H9 (cell line): Measurements from ENCODE around the gene HBZ. TPM values are rescaled to one million over a fixed set of nuclear protein-coding genes. Genes with fewer than 3 reads are reported as not detected.

Experiments
- DNase-seq: peaks from one replicate; pipeline ENCODE4 v3.0.0-alpha.2; 2017
- H2AFZ ChIP-seq: one replicate; pipeline ENCODE4 v1.6.1; 2013; ENCODE audit warnings: mild to moderate bottlenecking, low read length, control low read depth, moderate library complexity
- H2AK5ac ChIP-seq: 2 replicates; pipeline ENCODE4 v1.6.1; 2013; ENCODE audit warnings: low read length, control low read depth, mixed read lengths; ENCODE audit not compliant: insufficient read length
- H2BK120ac ChIP-seq: one replicate; pipeline ENCODE4 v1.6.1; 2013; ENCODE audit warnings: low read depth, mild to moderate bottlenecking, low read length, control low read depth, inconsistent platforms; ENCODE audit not compliant: poor library complexity, severe bottlenecking
- H2BK12ac ChIP-seq: 2 replicates; pipeline ENCODE4 v1.6.1; 2013; ENCODE audit warnings: low read length, control low read depth, mixed read lengths, low read depth; ENCODE audit not compliant: insufficient read length
- H2BK15ac ChIP-seq: 2 replicates; pipeline ENCODE4 v1.6.1; 2013; ENCODE audit warnings: low read depth, low read length, control low read depth
- H2BK20ac ChIP-seq: one replicate; pipeline ENCODE4 v1.6.1; 2013; ENCODE audit warnings: low read depth, mild to moderate bottlenecking, low read length, control low read depth, inconsistent platforms; ENCODE audit not compliant: poor library complexity, severe bottlenecking
- H2BK5ac ChIP-seq: 2 replicates; pipeline ENCODE4 v1.6.1; 2013; ENCODE audit warnings: low read length, control low read depth, mixed read lengths; ENCODE audit not compliant: insufficient read length
- H3K14ac ChIP-seq: 2 replicates; pipeline ENCODE4 v1.6.1; 2013; ENCODE audit warnings: low read length, control low read depth; ENCODE audit not compliant: insufficient read depth
- H3K18ac ChIP-seq: 2 replicates; pipeline ENCODE4 v1.6.1; 2013; ENCODE audit warnings: low read depth, mild to moderate bottlenecking, mixed read lengths, low read length, control low read depth; ENCODE audit not compliant: insufficient read length
- H3K23ac ChIP-seq: 2 replicates; pipeline ENCODE4 v1.6.1; 2013; ENCODE audit warnings: low read length, control low read depth, mixed read lengths, low read depth; ENCODE audit not compliant: insufficient read length
- H3K23me2 ChIP-seq: 2 replicates; pipeline ENCODE4 v1.6.1; 2013; ENCODE audit warnings: low read depth, mild to moderate bottlenecking, mixed read lengths, low read length, control low read depth; ENCODE audit not compliant: insufficient read length, poor library complexity, severe bottlenecking
- H3K27ac ChIP-seq: 2 replicates; pipeline ENCODE4 v1.5.1; 2013; ENCODE audit warnings: low read length, control low read depth, mixed read lengths, low read depth; ENCODE audit not compliant: insufficient read length
- H3K27me3 ChIP-seq: 2 replicates; pipeline ENCODE4 v1.6.1; 2013; ENCODE audit warnings: low read length, control low read depth, inconsistent platforms; ENCODE audit not compliant: insufficient read depth
- H3K4ac ChIP-seq: 2 replicates; pipeline ENCODE4 v1.6.1; 2013; ENCODE audit warnings: low read depth, mild to moderate bottlenecking, control low read depth, inconsistent platforms, low read length, moderate library complexity
- H3K4me1 ChIP-seq: 2 replicates; pipeline ENCODE4 v1.6.1; 2013; ENCODE audit warnings: low read length, control low read depth, inconsistent platforms; ENCODE audit not compliant: insufficient read depth
- H3K4me2 ChIP-seq: 2 replicates; pipeline ENCODE4 v1.6.1; 2013; ENCODE audit warnings: low read length, control low read depth, mixed read lengths; ENCODE audit not compliant: insufficient read length, insufficient read depth
- H3K56ac ChIP-seq: 2 replicates; pipeline ENCODE4 v1.6.1; 2013; ENCODE audit warnings: low read depth, mild to moderate bottlenecking, mixed read lengths, low read length, control low read depth; ENCODE audit not compliant: insufficient read length
- H3K79me1 ChIP-seq: 2 replicates; pipeline ENCODE4 v1.6.1; 2013; ENCODE audit warnings: low read depth, mild to moderate bottlenecking, moderate library complexity, low read length, control low read depth, inconsistent platforms; ENCODE audit not compliant: insufficient read depth, poor library complexity, severe bottlenecking
- H3K79me2 ChIP-seq: 2 replicates; pipeline ENCODE4 v1.6.1; 2013; ENCODE audit warnings: low read length, control low read depth, inconsistent platforms; ENCODE audit not compliant: insufficient read depth
- H3K9ac ChIP-seq: 2 replicates; pipeline ENCODE4 v1.6.1; 2013; ENCODE audit warnings: low read length, control low read depth, mixed read lengths; ENCODE audit not compliant: insufficient read length; ENCODE audit errors: extremely low read depth
- H3K9me3 ChIP-seq: one replicate; pipeline ENCODE4 v1.6.1; 2013; ENCODE audit warnings: low read depth, low read length, inconsistent platforms; ENCODE audit not compliant: control insufficient read depth
- H3T11ph ChIP-seq: one replicate; pipeline ENCODE4 v1.6.1; 2013; ENCODE audit warnings: mild to moderate bottlenecking, low read length, control low read depth, inconsistent platforms
- H4K20me1 ChIP-seq: one replicate; pipeline ENCODE4 v1.6.1; 2013; ENCODE audit not compliant: control insufficient read depth, insufficient read length, insufficient read depth
- H4K5ac ChIP-seq: 2 replicates; pipeline ENCODE4 v1.6.1; 2013; ENCODE audit warnings: low read depth, mild to moderate bottlenecking, mixed read lengths, low read length, control low read depth; ENCODE audit not compliant: insufficient read length
- H4K8ac ChIP-seq: replicated peaks from 2 replicates; pipeline ENCODE4 v1.6.1; 2013; ENCODE audit warnings: low read length, control low read depth, mixed read lengths, low read depth; ENCODE audit not compliant: insufficient read length
- H4K91ac ChIP-seq: 2 replicates; pipeline ENCODE4 v1.6.1; 2013; ENCODE audit warnings: low read depth, mild to moderate bottlenecking, moderate library complexity, mixed read lengths, low read length, control low read depth; ENCODE audit not compliant: insufficient read length
- H3K27ac Mint-ChIP-seq, 3 experiments: 2 replicates in 2 of 3; 3 replicates in 1 of 3; pipeline ENCODE4 v1.8.0; 2020 to 2021; ENCODE audit warnings: mixed read lengths in 3 of 3, mild to moderate bottlenecking in 1 of 3, moderate library complexity in 1 of 3
- H3K27me3 Mint-ChIP-seq: 2 replicates; pipeline ENCODE4 v1.8.0; 2021; ENCODE audit warnings: low read depth, mild to moderate bottlenecking, moderate library complexity, mixed read lengths
- H3K36me3 Mint-ChIP-seq, 3 experiments: 2 replicates in 2 of 3; 3 replicates in 1 of 3; pipeline ENCODE4 v1.8.0; 2020 to 2021; ENCODE audit warnings: low read depth in 3 of 3, mixed read lengths in 3 of 3; ENCODE audit not compliant: insufficient read depth in 1 of 3
- H3K4me1 Mint-ChIP-seq, 2 experiments: 2 replicates each; pipeline ENCODE4 v1.8.0; 2020; ENCODE audit warnings: mixed read lengths in 2 of 2
- H3K4me3 Mint-ChIP-seq, 2 experiments: 2 replicates in 1 of 2; 3 replicates in 1 of 2; pipeline ENCODE4 v1.8.0; 2020 to 2021; ENCODE audit warnings: mild to moderate bottlenecking in 2 of 2, mixed read lengths in 2 of 2, moderate library complexity in 1 of 2
- H3K9me3 Mint-ChIP-seq, 2 experiments: 2 replicates in 1 of 2; 3 replicates in 1 of 2; pipeline ENCODE4 v1.8.0; 2020; ENCODE audit warnings: mild to moderate bottlenecking in 2 of 2, mixed read lengths in 2 of 2, moderate library complexity in 1 of 2
- WGBS: extraction: QIAGEN DNeasy Blood & Tissue Kit; methylation state at CpG from one replicate; pipeline ENCODE4 v1.1.7; 2013; ENCODE audit warnings: missing lambda C conversion rate, low lambda C conversion rate, mixed read lengths; ENCODE audit not compliant: insufficient read length; ENCODE audit errors: extremely low coverage; 5-methylcytosine and 5-hydroxymethylcytosine counted together
- total RNA-seq: library from RNA; stranded (reverse); gene quantifications from 2 replicates; pipeline ENCODE4 v1.2.1, GENCODE V29; 2021
- TF ChIP-seq, protein P1 (sequence below): fragments of 200-600 bp; sonication (generic); conservative IDR thresholded peaks from 3 replicates; pipeline ENCODE4 v1.8.0; 2021; ENCODE audit warnings: antibody characterized with exemption, mild to moderate bottlenecking

HBZ gene
- total RNA-seq, 1 experiment from 2014 or later: not detected

DNA sequence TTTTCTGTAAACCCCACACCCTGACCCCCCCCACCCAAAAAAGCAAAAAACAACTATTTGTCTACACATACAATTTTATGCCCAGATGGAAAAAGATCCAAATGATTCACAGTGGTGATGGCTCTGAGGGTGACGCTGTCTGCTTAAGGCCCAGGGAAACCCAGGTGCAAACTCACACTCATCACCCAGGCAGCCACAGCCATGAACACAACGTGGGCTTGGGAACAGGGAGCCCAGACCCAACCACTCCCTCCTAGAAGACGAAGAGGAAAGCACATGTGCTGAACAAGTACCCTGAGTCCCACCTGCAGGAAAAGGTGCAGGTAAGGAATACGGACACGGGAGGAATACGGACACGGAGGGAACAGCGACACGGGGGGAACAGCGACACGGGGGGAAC lies 33.2 kb downstream of the HBZ start:
- Histone ChIP-seq H3K23ac (no peak overlapping the region), H2BK20ac (no peak overlapping the region), H3K27ac (no peak overlapping the region), H3K4ac (no peak overlapping the region), H4K91ac (no peak overlapping the region), H2BK12ac (no peak overlapping the region), H2BK120ac (no peak overlapping the region), H3K79me1 (no peaks in the 10 kb centered on the region), H3K9me3 (no peaks in the 10 kb centered on the region), H3K79me2 (no peaks in the 10 kb centered on the region), H4K8ac (no peak overlapping the region), H3K56ac (no peak overlapping the region), H2AFZ (no peak overlapping the region), H2BK15ac (no peak overlapping the region), H2AK5ac (no peak overlapping the region), H2BK5ac (no peak overlapping the region), H3K18ac (no peak overlapping the region), H3K23me2 (peaks cover 5% of the 10 kb centered on the region), H3K9ac (no peak overlapping the region), H4K5ac (no peak overlapping the region), H3K27me3 (no peaks in the 10 kb centered on the region), H3K4me2 (no peak overlapping the region), H3K4me1 (no peaks in the 10 kb centered on the region), H3K14ac (no peak overlapping the region), H4K20me1 (no peaks in the 10 kb centered on the region), H3T11ph (no peak overlapping the region)
- TF ChIP-seq, protein P1, sequence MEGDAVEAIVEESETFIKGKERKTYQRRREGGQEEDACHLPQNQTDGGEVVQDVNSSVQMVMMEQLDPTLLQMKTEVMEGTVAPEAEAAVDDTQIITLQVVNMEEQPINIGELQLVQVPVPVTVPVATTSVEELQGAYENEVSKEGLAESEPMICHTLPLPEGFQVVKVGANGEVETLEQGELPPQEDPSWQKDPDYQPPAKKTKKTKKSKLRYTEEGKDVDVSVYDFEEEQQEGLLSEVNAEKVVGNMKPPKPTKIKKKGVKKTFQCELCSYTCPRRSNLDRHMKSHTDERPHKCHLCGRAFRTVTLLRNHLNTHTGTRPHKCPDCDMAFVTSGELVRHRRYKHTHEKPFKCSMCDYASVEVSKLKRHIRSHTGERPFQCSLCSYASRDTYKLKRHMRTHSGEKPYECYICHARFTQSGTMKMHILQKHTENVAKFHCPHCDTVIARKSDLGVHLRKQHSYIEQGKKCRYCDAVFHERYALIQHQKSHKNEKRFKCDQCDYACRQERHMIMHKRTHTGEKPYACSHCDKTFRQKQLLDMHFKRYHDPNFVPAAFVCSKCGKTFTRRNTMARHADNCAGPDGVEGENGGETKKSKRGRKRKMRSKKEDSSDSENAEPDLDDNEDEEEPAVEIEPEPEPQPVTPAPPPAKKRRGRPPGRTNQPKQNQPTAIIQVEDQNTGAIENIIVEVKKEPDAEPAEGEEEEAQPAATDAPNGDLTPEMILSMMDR: no peak
- H3K4me3 Mint-ChIP-seq: no peak overlapping the region
- peak overlapping the region; percentile 53 to 94 (median 73); a peak in 5 of 7 replicates for H3K27ac Mint-ChIP-seq
- DNase-seq: no peak
- H3K27me3 Mint-ChIP-seq: peaks cover 4% of the 10 kb centered on the region
- peaks cover 27 to 47% (median 42%) of the 10 kb centered on the region in 3 experiments for H3K36me3 Mint-ChIP-seq
- H3K4me1 Mint-ChIP-seq: no peaks in the 10 kb centered on the region
- WGBS: no CpG with 5 or more reads among the region's 11 CpGs
- H3K9me3 Mint-ChIP-seq: no peaks in the 10 kb centered on the region; a peak in 1 of 5 replicates
